Erythroblast (primary cell): ENCODE data around the gene NKPD1.
A peak's percentile ranks its signal among the peaks of the same experiment; 100 is the strongest.

ENCODE experiments used
- DNase-seq, 2 experiments: peaks; one replicate each; lab custom pipeline; 2025; lab: John Stamatoyannopoulos, UW
- GATA1 ChIP-seq: IDR thresholded peaks from 2 replicates; pipeline ENCODE4 v1.6.1; 2011; ENCODE audit warnings: low read depth, mild to moderate bottlenecking, control low read depth, low read length, moderate library complexity
- POLR2A ChIP-seq: IDR thresholded peaks from 2 replicates; pipeline ENCODE4 v1.6.1; 2011; ENCODE audit warnings: mild to moderate bottlenecking, low read length

The NKPD1 gene

DNA sequence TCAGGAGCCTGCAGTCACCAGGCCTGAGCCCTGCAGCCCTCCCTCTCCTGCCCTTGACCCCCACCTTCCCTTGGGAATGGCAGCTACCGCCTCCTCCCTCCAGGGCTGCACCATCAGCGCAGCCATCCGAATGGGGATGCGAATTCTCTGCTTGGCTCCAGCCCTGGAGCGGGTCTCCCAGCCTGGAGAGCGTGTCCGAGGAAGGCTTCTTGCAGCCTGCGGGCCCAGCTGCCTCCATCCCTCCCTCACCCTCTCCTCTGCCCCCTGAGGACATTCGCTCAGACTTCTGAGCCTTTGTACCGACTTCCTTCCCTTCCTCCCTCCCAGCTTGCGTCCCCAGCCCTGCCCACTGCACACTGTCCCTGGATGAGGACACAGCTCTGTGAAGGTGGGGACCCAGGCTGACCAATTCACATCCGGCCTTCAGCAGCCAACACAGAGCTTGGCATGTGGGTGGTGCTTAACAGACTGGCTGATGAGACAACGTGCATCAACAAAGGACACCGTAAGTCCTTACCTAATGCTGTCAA lies 6.0 kb upstream of the NKPD1 start:
- no peak for DNase-seq
- no peak for TF ChIP-seq GATA1
- TF ChIP-seq POLR2A = no peak

DNA sequence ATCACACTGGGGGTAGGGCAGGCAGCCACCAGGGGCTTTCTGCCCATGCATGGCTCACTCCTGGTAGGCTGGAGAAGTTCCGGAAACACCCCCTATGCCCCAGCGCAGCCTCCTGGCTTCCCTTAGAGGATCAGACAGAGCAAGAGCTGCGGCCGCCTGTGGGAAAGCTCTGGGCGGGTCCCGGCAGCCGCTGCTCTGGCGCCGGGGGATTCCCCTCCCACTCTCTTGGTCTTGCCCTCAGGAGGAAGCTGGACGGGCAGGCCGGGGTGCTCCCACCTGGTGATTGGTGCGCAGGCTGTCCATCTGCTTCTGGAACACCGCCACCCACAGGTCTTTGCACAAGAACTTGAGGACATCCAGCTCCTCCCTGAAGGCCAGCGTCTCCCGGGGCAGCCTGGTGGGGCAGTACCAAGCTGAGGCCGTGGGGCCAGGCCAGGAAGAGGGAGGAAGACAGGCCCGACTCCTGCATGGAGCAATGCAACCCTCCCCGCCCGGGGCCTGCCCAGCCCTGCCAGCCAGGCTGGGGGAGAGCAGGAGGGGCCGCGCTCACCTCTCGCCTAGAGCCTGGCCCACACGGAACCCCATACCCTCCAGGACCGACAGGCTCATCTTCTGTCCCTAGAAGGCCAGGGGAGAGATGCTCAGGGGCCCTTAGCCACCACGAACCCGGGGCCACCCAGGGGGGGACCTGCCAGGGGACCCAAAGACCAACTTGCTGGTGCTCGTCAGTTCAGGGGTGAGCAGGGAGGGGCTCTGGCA lies 4.0 kb upstream of the NKPD1 start:
- TF ChIP-seq POLR2A (peak; percentile 19), GATA1 (no peak)
- peak in 1 of 2 experiments; percentile 33 for DNase-seq

DNA sequence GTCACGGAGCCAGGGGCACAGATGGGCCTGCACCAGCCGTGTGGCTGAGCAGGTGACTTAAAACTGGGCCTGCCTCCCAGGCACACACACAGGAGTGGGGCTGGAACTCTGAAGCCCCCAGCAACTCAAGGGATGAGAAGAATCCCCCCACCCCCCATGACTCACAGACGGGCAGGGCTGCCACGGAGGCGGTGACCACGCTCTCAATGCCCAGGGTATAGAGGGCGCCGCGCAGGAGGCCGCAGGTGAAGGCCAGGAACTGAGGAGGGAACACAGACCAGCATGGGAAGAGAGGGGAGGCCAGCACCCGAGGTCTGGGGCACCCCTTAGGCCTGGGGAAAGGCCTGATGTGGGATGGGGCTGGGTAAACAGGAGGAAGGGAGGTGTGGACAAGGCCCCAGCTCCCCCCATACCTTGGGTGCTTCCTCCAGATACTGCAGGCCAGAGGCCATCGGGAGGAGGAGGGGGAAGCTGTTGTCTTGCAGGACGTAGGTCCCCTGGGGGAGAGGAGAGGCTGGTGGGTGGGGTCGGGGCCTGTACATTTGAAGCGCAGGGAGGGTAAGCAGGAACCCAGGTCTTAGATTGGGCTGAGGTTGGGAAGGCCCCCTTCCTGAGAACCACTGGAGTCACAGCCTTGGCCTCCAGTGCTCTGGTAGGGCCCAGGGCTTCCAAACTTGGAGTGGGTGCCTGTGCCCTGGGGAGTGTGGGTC lies 3.1 kb upstream of the NKPD1 start:
- TF ChIP-seq GATA1 = no peak
- TF ChIP-seq POLR2A = no peak
- DNase-seq = no peak

DNA sequence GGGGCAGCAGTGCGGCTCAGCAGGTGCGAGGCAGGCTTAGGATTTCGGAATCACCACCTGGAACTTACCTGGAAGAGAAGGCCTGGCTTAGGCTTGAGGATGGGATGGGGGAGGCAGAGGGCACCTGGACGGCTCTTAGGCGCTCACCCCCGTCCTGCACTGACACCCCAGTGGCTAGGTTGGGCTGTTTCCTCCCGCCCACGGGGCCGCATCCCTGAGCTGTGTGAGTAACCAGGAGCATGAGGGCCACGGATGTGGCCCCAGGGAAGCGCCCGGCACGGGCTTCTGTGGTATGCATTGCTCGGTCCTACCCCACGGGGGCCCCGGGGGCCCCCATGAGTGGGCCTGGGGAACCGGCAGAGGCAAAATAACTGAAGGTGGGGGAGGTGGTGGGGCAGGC lies 2.4 kb upstream of the NKPD1 start:
- no peak for DNase-seq
- TF ChIP-seq POLR2A (no peak), GATA1 (no peak)

DNA sequence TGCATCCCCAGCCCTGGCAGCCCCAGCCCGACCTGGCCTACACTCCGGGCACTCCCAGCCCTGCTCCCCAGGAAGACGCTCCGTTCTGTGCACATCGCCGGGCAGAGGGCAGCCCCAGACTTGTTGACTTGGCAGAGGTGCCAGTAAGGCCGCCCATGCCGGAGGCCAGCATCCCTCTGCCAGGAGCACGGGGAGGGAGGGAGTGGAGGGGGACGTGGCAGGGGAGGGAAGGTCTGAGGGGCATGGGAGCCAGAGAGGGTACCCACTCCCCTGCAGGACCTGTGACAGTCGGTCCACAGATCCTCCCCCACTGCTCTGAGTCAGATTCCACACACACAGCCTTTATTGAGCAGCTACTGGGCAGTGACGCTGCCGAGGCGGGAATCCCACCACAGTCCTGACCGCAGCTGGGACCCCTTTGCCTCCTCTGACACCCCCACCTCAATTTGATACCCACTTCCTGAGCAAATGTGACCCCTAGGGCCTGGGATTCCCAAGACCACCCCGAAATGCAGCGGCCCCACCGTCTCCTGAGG lies 1.9 kb upstream of the NKPD1 start:
- DNase-seq = no peak
- TF ChIP-seq POLR2A (no peak), GATA1 (no peak)

DNA sequence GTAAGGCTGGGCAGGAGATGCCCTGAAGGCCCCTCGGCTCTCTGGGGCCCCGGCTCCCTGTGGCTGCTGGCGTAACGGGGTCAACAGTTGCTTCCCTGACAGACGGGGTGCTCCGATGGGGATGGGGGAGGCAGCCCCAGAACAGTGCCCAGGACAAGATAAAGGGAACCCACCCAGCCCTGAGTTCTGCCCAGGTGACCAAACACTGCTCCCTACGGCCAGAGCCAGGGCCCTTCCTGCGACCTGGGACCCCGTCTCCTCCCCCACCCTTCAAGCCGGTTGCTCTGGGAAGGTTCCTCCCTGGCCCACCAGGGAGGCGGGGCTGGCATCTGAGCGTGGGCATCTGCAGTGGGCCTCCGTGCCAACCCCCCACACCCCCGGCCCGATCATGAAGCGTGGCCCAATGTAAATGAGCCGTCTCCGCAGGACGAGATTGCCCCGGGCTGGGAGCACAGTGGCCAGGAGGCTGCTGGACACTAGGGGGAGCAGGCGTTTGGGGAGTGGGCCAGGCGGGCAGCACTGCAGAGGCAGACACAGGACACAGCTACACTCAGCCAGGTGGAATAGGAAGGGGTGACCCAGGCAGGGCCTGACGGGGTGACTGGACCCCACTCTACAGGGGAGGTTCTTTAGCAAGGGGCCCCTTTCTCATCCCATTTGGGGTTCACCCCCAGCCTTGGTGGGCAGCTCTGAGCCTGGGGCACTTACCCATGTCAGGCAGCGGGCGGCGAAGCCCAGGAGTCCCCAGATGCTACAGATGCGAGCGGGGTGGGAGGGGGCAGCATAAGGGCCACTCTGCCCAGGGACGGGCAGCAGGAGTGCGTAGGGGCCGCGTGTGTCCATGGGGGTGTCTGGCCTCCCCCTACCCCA lies 1.2 kb upstream of the NKPD1 start:
- no peak for TF ChIP-seq GATA1
- no peak for TF ChIP-seq POLR2A
- no peak for DNase-seq

DNA sequence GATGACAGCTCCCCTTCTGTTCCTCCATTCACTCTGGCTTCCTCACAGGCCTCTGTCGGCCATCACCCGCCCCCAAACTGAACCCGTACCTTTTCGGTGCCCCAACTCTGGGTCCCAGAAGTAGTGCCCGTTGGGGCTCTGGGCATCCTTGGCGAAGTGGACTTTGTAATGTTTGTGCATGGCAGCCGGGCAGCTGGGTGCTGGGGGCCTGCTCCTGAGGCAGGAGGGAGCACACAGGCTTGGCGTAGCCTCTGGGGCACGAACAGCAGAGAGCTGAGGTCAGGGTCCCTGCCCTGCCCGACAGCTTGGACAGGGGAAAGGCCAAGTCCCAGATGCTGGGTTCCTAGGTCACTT lies 834 bp downstream of the NKPD1 start:
- TF ChIP-seq GATA1 (no peak), POLR2A (no peak)
- no peak for DNase-seq

DNA sequence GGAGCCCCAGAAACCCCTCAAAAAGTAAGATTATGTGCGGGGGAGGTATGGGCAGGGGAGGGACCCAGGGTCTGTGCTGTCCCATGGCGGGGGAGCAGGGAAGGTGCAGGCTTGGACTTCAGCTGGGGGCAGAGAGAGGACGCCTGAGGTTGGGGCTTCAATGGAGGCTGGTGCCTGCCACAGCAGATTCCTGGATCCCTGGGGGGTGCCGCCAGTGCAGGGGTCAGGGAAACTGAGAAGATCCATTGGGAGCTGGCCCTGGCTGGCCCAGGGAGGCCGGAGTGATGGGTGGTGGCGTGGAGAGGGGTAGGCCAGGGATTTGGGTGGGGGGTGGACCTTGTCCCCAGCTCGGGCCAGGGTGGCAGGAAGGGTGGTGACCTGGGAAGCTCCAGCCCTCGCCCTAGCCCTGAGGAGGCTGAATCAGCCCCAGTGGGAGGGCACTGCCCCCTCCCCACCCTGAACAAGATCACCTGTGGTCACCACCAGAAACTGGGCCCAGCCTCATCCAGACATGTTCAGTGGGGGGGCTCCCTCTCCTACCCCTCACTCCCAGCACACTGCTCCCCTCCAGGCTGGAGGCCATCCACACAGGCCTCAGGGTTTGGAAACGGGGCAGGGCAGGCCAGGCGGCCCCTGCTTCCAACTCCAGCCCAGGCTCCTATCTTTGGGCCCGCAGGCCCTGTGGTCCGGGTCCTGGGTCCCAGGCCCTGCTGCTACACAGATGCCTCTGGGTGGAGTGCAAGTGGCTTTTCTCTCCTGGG lies 1.4 kb downstream of the NKPD1 start:
- DNase-seq = no peak
- TF ChIP-seq POLR2A (no peak), GATA1 (no peak)

DNA sequence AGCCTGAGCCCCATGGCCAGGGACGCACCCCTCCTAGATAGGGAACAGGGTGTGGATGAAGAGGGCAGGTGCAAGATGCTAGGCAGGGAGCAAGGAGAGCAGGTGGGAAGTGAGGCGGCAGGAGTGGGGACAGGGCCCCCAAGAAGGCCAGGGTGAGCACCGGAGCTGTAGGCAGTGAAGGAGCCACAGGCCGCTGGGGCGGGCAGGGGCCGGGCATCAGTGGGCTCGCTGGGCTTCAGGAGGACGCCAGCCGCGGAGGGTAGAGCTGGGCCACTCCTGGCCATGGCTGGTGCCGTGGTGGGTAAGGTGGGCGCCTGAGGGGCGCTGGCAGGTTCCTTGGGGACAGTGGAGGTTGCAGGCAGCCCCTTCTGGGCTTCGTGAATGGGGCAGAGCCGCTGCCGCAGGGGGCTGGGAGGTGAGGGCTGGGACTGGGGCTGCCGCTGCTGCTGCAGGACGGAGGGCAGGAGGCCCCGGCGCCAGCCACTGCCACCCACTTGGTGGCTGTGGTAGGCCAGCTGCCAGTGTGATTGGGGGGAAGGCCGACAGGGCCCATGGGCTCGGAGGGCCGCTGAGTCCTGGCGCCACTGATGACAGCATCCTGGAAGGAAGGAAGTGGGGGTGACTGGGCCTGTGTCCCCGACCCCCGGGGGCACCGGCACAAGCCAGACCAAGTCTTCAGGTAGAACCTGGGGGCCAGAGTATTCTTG lies 2.1 kb downstream of the NKPD1 start:
- DNase-seq = no peak

DNA sequence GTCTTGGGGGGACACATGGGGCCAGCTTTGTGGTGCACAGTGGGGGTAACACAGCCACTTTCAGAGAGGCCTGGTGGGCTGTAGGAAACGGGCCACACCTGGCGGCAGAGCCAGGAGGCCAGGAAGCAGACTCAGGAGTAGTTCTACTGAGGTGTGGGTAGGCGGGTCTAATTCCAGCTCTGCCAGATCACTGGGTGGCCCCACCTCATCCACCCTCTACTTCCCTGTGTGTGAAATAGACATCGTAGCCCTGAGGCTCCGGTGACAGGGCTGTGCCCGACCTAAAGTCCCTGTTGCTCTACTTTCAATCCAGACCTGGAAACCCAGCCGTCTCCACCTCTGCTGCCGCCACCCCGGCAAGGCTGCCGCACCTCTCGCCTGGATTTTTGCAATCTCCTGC lies 4.0 kb downstream of the NKPD1 start:
- no peak for TF ChIP-seq GATA1
- TF ChIP-seq POLR2A = no peak
- no peak for DNase-seq

More for the DNA sequence above, 2.1 kb downstream of the NKPD1 start:
- TF ChIP-seq GATA1 (no peak), POLR2A (no peak)

DNA sequence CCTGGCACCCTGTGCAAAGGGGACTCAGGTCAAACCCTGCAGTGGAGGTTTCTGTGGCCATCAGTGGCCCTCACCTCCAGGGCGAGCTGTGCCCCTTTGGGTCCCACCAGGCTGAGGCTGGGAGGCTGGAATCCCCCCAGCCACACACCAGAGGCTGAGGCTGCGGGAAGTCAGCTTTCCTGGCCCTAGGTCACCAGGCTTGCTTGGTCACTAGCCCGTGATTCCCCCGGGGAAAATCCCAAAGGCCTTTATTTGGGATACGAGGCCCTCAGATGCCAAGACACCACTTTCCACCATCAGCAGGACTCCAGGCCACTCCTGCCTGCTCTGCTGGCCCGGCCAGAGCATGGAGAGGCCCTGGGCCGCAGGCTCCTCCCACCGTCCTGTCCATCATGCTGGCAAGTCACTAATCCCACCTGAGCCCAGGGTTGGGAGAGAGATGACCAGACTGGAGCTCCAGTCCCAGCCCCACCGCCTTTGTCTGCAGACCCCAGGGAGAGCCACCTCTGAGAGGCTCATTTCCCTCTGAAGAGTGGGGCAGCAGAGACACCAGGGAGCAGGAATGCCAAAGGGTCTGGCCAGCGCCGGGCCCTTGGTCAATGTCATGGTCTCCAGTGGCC lies 4.7 kb downstream of the NKPD1 start:
- DNase-seq = no peak
- TF ChIP-seq GATA1 (no peak), POLR2A (no peak)

DNA sequence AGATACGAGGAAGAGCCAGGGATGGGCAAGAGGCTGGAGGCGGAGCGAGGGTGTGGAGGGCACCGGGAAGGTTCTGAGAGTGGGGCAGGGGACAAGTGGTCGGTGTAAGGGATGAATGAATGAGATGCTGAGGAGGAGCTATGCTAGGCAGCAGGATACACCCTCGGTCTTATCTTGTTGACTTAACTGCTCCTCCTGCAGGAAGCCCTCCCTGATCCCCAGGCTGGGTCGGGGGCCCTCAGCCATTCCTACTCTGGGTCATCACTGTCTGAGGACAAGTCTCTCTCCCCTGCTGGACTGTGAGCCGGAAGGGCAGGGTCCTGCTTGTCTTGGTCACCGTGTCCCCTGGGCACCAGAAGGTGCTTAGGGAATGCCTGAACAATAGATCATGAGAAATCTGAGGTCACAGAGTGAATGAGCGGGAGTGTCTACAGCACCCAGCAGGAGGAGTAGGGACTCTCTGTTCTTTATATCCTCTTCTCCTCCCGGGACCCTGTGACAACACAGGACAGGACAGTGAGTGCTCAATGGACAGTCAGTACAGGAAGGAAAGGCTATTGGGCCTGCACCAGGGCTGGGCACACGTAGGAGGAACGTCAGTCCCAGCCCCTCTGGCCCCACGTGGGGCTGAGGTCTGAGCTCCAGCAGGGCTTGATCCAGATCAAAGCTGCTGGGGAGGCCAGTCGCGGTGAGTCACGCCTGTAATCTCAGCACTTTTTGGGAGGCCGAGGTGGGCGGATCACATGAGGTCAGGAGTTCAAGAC lies 6.5 kb downstream of the NKPD1 start:
- TF ChIP-seq GATA1 (no peak), POLR2A (no peak)
- DNase-seq = peak; percentile 32 to 35
